ENCODE measurements around the gene GSAP. TPM values are rescaled to one million over a fixed set of nuclear protein-coding genes. Genes with fewer than 3 reads are reported as not detected.

GSAP gene
- total RNA-seq, 3 donors from 2014 or later = 25.8 to 35.7 (median 27.5) TPM

GRCh38 chr7:77370606-77371005 is 45.5 kb downstream of the GSAP start:
- intact Hi-C loops (cut with DNase I; ENCODE audit: low total_unique reads) = no loop called here
- no peak for DNase-seq (ENCODE audit: low spot score in 2 of 2)
- H3K27ac ChIP-seq = no peak overlapping the region
- H3K9me3 ChIP-seq = no peaks in the 10 kb centered on the region
- no peaks in the 10 kb centered on the region for H3K36me3 ChIP-seq
- no peaks in the 10 kb centered on the region for H3K4me1 ChIP-seq
- no peak overlapping the region for H3K4me3 ChIP-seq
- TF ChIP-seq POLR2AphosphoS5 (IDR thresholded peaks at IDR 0.05) (no peak), POLR2A (IDR thresholded peaks at IDR 0.05) (no peak)
- TF ChIP-seq, protein P1, sequence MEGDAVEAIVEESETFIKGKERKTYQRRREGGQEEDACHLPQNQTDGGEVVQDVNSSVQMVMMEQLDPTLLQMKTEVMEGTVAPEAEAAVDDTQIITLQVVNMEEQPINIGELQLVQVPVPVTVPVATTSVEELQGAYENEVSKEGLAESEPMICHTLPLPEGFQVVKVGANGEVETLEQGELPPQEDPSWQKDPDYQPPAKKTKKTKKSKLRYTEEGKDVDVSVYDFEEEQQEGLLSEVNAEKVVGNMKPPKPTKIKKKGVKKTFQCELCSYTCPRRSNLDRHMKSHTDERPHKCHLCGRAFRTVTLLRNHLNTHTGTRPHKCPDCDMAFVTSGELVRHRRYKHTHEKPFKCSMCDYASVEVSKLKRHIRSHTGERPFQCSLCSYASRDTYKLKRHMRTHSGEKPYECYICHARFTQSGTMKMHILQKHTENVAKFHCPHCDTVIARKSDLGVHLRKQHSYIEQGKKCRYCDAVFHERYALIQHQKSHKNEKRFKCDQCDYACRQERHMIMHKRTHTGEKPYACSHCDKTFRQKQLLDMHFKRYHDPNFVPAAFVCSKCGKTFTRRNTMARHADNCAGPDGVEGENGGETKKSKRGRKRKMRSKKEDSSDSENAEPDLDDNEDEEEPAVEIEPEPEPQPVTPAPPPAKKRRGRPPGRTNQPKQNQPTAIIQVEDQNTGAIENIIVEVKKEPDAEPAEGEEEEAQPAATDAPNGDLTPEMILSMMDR (IDR thresholded peaks at IDR 0.05) = no peak
- H3K27me3 ChIP-seq = no peaks in the 10 kb centered on the region

DNA sequence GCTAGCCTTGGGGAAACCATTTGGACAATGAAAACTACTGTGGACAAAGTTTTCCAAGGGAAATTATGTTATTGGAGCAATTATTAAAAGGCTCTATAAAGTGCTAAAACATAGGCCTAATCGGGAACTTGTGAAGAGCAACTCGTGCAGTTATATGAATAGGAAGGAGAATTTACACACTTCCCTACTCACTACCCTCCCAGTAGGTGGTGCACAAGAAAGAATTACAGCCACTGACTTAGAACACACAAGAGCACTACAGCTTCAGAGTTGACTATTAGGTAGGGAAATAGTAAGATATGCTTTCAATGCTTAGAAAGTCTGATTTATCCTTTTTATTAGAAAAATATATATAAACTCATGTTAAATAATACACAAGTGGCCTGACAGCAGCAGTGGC is 47.2 kb downstream of the GSAP start:
- no peaks in the 10 kb centered on the region for H3K4me1 ChIP-seq
- no peaks in the 10 kb centered on the region for H3K27me3 ChIP-seq
- H3K9me3 ChIP-seq = no peaks in the 10 kb centered on the region
- DNase-seq (ENCODE audit: low spot score in 2 of 2) = no peak
- H3K4me3 ChIP-seq = no peak overlapping the region
- no peaks in the 10 kb centered on the region for H3K36me3 ChIP-seq
- no peak overlapping the region for H3K27ac ChIP-seq
- TF ChIP-seq POLR2A (IDR thresholded peaks at IDR 0.05) (no peak), POLR2AphosphoS5 (IDR thresholded peaks at IDR 0.05) (no peak)
- TF ChIP-seq, protein P1 (IDR thresholded peaks at IDR 0.05) = no peak
- intact Hi-C loops (cut with DNase I; ENCODE audit: low total_unique reads) = no loop called here

GRCh38 chr7:77367976-77368375 is 48.2 kb downstream of the GSAP start:
- Histone ChIP-seq H3K9me3 (no peaks in the 10 kb centered on the region), H3K27me3 (no peaks in the 10 kb centered on the region), H3K36me3 (no peaks in the 10 kb centered on the region), H3K4me3 (no peak overlapping the region), H3K4me1 (no peaks in the 10 kb centered on the region), H3K27ac (no peak overlapping the region)
- TF ChIP-seq POLR2A (IDR thresholded peaks at IDR 0.05) = no peak
- TF ChIP-seq, protein P1 (IDR thresholded peaks at IDR 0.05) = no peak
- TF ChIP-seq POLR2AphosphoS5 (IDR thresholded peaks at IDR 0.05) = no peak
- intact Hi-C loops (cut with DNase I; ENCODE audit: low total_unique reads) = no loop called here
- no peak for DNase-seq (ENCODE audit: low spot score in 2 of 2)

DNA sequence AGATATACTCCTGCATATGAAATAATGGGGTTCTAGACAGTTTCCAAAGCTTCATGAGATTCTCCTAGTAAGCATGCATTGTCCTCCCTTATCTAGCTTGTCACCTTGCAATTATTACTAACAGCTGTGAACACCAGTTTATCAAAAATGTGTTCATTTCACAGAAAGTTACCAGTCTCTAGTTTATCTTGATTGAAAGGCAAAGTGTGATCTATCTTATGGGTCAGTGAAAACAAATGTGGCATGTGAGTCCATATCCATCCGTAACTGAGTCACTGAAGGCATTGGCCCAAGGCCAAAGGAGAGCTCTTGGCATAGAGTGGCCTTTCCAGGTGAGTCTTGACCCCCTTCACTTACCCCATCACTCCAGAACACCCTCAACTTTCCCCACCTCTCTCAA is 53.2 kb downstream of the GSAP start:
- intact Hi-C loops (cut with DNase I; ENCODE audit: low total_unique reads) = no loop called here
- no peak for TF ChIP-seq POLR2AphosphoS5 (IDR thresholded peaks at IDR 0.05)
- TF ChIP-seq POLR2A (IDR thresholded peaks at IDR 0.05) = no peak
- TF ChIP-seq, protein P1 (IDR thresholded peaks at IDR 0.05) = no peak
- DNase-seq (ENCODE audit: low spot score in 2 of 2) = no peak
- no peaks in the 10 kb centered on the region for H3K27me3 ChIP-seq
- H3K36me3 ChIP-seq = no peaks in the 10 kb centered on the region
- H3K4me1 ChIP-seq = no peaks in the 10 kb centered on the region
- no peaks in the 10 kb centered on the region for H3K9me3 ChIP-seq
- no peak overlapping the region for H3K27ac ChIP-seq
- no peak overlapping the region for H3K4me3 ChIP-seq

DNA sequence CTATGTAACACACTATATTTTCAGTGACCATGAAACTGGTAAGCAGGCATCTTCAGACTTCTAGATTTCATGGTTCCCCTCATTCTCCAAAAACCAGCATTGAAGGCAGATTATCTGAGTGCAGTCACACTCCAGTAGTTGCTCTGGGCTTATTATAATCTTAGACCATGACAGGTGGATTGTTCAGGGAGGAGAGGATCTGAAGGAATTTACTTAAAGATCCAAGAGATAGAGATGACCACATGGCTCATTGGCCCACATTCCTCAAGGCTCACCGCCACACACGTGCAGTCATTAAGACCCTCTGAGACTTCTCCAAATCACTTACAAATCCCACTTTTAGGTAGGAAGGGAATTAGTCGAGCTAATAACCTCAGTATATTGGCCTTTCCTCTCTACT is 55.2 kb downstream of the GSAP start:
- TF ChIP-seq, protein P1 (IDR thresholded peaks at IDR 0.05) = no peak
- no peak for TF ChIP-seq POLR2A (IDR thresholded peaks at IDR 0.05)
- no peak for TF ChIP-seq POLR2AphosphoS5 (IDR thresholded peaks at IDR 0.05)
- H3K4me3 ChIP-seq = no peak overlapping the region
- H3K27me3 ChIP-seq = no peaks in the 10 kb centered on the region
- DNase-seq (ENCODE audit: low spot score in 2 of 2) = no peak
- H3K9me3 ChIP-seq = no peaks in the 10 kb centered on the region
- no peaks in the 10 kb centered on the region for H3K4me1 ChIP-seq
- intact Hi-C loops (cut with DNase I; ENCODE audit: low total_unique reads) = no loop called here
- no peak overlapping the region for H3K27ac ChIP-seq
- no peaks in the 10 kb centered on the region for H3K36me3 ChIP-seq

All from breast epithelium (tissue), 4 donors.